Lung (tissue), 12 donors: ENCODE measurements around the gene CAPZB. TPM values are rescaled to one million over a fixed set of nuclear protein-coding genes. Genes with fewer than 3 reads are reported as not detected.

ENCODE experiments used
- ATAC-seq: fragments of 200-7000 bp; cut with Tn5 transposase; one replicate; pipeline ENCODE4 v1.9.1; 2020; ENCODE audit warnings: moderate number of reproducible peaks; ENCODE audit not compliant: insufficient read depth, low FRiP score
- DNase-seq, 3 donors: peaks; one replicate each; pipeline ENCODE4 v3.0.0-alpha.2; 2013 to 2017
- H3K27ac ChIP-seq, 2 donors: one replicate each; pipeline ENCODE4 v1.5.1; 2013; ENCODE audit warnings: mild to moderate bottlenecking in 2 of 2, moderate library complexity in 2 of 2, control low read depth in 1 of 2, inconsistent platforms in 1 of 2, low read depth in 1 of 2, low read length in 1 of 2
- H3K27me3 ChIP-seq, 3 donors: one replicate each; pipeline ENCODE4 v1.5.1; 2013; ENCODE audit warnings: low read length in 2 of 3; ENCODE audit not compliant: control insufficient read depth in 3 of 3, insufficient read depth in 3 of 3
- H3K36me3 ChIP-seq, 4 donors: one replicate each; pipeline ENCODE4 v1.5.1; 2013; ENCODE audit warnings: low read length in 4 of 4, mild to moderate bottlenecking in 1 of 4, moderate library complexity in 1 of 4; ENCODE audit not compliant: control insufficient read depth in 4 of 4, insufficient read depth in 4 of 4
- H3K4me1 ChIP-seq, 5 donors: one replicate each; pipeline ENCODE4 v1.5.1; 2013; ENCODE audit warnings: low read length in 5 of 5, mild to moderate bottlenecking in 2 of 5, moderate library complexity in 1 of 5; ENCODE audit not compliant: control insufficient read depth in 5 of 5, insufficient read depth in 5 of 5
- H3K4me3 ChIP-seq: one replicate; pipeline ENCODE4 v1.5.1; 2013; ENCODE audit warnings: mild to moderate bottlenecking, control low read depth, moderate library complexity
- H3K9ac ChIP-seq, 2 donors: one replicate each; pipeline ENCODE4 v1.5.1; 2013; ENCODE audit warnings: low read length in 2 of 2, control low read depth in 1 of 2; ENCODE audit not compliant: insufficient read depth in 1 of 2
- H3K9me3 ChIP-seq, 4 donors: one replicate each; pipeline ENCODE4 v1.5.1; 2013; ENCODE audit warnings: low read length in 3 of 4, mild to moderate bottlenecking in 1 of 4, moderate library complexity in 1 of 4; ENCODE audit not compliant: control insufficient read depth in 4 of 4, insufficient read depth in 3 of 4
- CTCF ChIP-seq: IDR thresholded peaks from 2 replicates; pipeline ENCODE4 v1.5.1; 2012; ENCODE audit warnings: mild to moderate bottlenecking; ENCODE audit errors: control extremely low read depth, extremely low read depth
- WGBS, 2 donors: extraction: QIAGEN DNeasy Blood & Tissue Kit; methylation state at CpG; one replicate each; pipeline ENCODE4 v1.1.7; 2013; 5-methylcytosine and 5-hydroxymethylcytosine counted together
- polyA plus RNA-seq, 2 donors: library from polyadenylated mRNA; stranded (reverse); fragments of 200-250 nt; gene quantifications; one replicate each; pipeline ENCODE4 v1.2.1, GENCODE V29; 2013
- total RNA-seq, 2 donors: library from RNA; depleted of rRNA in 1 of 2; stranded (reverse); fragments of >200 nt in 1 of 2; gene quantifications; one replicate each; pipeline ENCODE4 v1.2.1, GENCODE V29; 2014 to 2021
- donor health status: control.
- donor health status: control.
- donor health status: Bipolar disorder and iron deficiency.
- donor health status: healthy.
- donor health status: DM: yes; HTN: yes; CAD: no.

CAPZB gene
- total and polyA plus RNA-seq, 4 donors: 94.7 to 339 (median 278) TPM

- no peak overlapping the region for H3K9ac ChIP-seq
- H3K27ac ChIP-seq: peak overlapping the region in 1 of 2 donors; percentile 78
- peak in 1 of 3 donors; percentile 64 for DNase-seq
- H3K4me1 ChIP-seq: peaks cover 35 to 88% (median 48%) of the 10 kb centered on the region in 5 donors
- no peaks in the 10 kb centered on the region for H3K27me3 ChIP-seq
- no peak overlapping the region for H3K4me3 ChIP-seq
- peaks cover 0 to 4% (median 0%) of the 10 kb centered on the region in 4 donors for H3K36me3 ChIP-seq
- peak; percentile 59 for ATAC-seq
- H3K9me3 ChIP-seq: no peaks in the 10 kb centered on the region
- no peak for TF ChIP-seq CTCF
- WGBS, 2 donors: 64 to 81% methylated on average over 16 of the region's 16 CpGs
Observed at GRCh38 chr1:19430121-19431068, 54.9 kb downstream of the CAPZB start.

- H3K9me3 ChIP-seq: no peaks in the 10 kb centered on the region
- DNase-seq (no peak), ATAC-seq (no peak)
- H3K4me3 ChIP-seq: no peak overlapping the region
- no peak overlapping the region for H3K9ac ChIP-seq
- H3K4me1 ChIP-seq: peaks cover 37 to 87% (median 45%) of the 10 kb centered on the region in 5 donors
- 53 to 86% methylated on average over 4 of the region's 4 CpGs for WGBS, 2 donors
- peaks cover 0 to 4% (median 0%) of the 10 kb centered on the region in 4 donors for H3K36me3 ChIP-seq
- peak overlapping the region; percentile 36 to 78 for H3K27ac ChIP-seq
- no peak for TF ChIP-seq CTCF
- H3K27me3 ChIP-seq: no peaks in the 10 kb centered on the region
Observed at GRCh38 chr1:19429611-19430010, 55.7 kb downstream of the CAPZB start.

- Histone ChIP-seq H3K4me1 (peaks cover 32 to 70% (median 40%) of the 10 kb centered on the region in 5 donors), H3K9me3 (no peaks in the 10 kb centered on the region), H3K9ac (peak overlapping the region in 1 of 2 donors; percentile 1), H3K4me3 (no peak overlapping the region), H3K27ac (peak overlapping the region; percentile 2 to 57), H3K27me3 (no peaks in the 10 kb centered on the region), H3K36me3 (peaks cover 0 to 4% (median 0%) of the 10 kb centered on the region in 4 donors)
- 73 to 77% methylated on average over 14 of the region's 14 CpGs for WGBS, 2 donors
- no peak for TF ChIP-seq CTCF
- ATAC-seq (no peak), DNase-seq (peak in 1 of 3 donors; percentile 55)
Observed at GRCh38 chr1:19427087-19427781, 58.1 kb downstream of the CAPZB start.
